NCI-H748 (cell line): ENCODE data around the gene NEDD9.

Source experiments
- DNase-seq: peaks from one replicate; lab custom pipeline; 2025; ENCODE audit not compliant: unreplicated experiment; lab: John Stamatoyannopoulos, UW

NEDD9 gene

DNA sequence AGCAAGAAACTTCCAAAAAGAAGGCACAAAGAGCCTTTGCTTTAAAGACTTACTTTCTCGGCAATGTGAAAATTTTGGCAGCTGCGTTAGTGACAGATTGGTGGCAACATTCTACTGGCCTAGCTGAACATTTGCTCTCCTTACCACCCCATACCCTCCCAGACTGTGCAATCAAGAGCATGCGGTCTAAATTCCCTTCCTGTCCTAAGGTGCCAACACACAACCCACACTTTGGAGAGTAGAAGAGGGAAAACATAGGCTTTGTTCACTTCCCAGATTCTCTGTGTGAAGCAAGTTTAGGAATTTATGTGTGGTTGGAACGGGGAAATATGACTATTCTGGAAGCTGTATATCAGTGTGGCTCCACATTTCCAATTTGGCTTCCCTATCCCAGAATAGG lies 29.8 kb upstream of the NEDD9 start:
- no peak for DNase-seq

DNA sequence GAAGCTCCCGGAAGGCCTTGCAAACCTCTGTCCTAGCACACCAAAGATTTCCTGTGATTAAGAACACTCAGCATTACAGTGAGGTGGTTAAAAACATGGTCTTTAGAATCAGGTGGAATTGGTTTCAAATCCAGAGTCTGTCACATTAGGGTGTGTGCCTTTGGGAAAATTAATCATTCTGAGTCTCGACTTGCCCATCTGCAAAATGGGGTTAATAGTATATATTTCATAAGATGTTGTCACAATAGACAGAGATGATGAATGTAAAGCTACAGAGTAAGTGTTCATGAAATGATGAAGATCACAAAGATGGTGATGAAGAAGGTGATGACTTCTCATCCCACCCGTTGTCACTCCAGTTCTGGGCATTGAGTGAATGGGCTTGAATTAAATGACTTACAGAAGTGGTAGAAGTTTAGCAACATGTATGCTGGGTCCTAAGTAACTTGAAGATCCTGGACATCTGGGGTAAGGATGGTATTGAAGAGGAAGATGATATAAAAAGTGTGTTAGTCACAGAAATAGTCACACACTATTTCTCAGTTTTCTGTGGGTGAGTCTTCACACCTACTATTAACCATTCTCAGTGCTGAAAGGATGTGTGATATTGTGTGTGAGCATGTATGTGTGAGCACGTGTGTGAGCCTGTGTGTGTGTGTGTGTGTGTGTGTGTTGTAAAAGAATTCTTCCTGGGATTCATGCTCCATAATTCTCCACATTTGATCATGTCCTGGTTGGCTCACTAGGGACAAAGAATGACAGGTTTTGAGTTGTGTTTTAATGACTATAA lies 28.0 kb upstream of the NEDD9 start:
- no peak for DNase-seq

DNA sequence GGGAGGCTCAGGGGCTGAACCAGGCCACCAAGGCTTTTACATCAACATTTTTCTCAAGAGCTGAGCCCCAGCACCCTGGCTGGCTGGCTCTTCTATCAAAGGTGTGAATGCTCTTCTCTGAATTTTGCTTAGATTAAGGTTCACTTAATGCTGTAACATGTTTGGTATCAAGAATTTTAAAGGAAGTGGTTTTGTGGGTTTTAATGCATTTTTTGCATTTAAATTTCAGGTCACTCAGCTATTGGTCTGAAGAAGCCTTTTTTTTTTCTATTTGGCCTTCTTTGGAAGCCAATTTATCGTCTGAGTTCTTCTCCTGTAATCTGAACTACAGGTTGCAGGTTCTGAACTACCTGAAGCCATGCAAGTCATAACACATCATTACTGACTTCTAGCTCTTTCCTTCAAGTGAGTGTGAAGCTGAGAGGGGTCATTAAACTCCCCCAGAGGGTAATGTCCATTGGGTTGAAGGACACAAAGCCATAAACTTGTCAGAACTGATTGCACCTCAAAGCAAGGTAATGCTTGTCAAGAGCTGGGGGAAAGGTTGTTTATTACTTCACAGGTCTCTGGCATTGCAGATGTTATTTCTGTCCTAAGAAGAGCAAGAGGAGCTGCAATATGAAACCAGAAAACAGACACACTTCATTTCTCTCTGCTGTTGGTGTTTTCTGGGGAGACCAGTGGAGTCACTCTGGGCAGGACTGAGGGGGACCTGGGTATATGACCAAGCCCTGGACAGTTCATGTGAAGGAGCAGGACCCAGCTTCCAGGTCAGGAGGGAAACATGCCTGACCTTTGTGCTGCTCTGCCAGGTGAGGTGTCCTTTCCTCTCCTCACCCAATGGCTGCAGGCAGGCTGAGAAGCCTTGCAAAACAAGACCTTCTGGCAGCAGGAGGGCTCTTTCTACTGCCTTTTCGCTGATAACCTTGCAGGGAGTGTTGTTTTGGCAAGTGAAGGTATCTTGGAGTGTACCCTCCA lies 26.1 kb upstream of the NEDD9 start:
- no peak for DNase-seq

DNA sequence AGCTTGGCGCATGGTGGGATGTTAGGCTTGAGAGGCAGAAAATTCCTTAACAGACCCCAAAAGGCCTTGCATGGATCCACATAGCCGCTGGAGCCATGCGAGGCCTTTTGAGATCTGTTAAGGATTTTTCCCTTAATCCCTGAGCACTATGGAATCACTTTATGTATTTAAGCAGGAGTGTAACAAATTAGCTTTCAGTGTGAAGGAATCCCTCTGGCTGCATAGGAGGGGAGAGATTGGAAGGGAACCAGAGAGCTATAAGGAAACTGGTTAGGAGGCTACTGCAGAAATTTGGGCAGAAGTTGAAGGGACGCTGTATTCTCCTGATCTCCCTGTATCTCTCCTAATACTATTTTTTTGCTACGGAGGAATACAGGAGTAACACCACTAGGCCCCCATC lies 23.1 kb upstream of the NEDD9 start:
- no peak for DNase-seq

DNA sequence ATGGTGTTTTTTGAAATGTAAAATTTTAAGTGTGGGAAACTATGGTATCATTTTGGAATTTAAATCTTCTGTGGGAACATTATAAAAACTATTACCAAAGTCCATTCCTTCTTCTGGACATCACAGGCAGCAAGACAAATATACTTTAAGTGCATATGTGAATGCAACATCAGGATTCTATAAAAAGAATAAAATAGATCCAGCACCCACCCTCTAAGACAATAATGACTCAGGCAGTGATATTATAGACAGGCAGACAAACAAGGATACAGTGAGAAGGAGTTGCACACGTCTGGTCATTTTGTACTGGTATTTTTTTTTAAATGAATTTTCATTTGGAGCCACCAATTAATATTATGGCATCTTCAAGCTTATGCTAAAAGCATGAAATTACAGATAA lies 21.1 kb upstream of the NEDD9 start:
- DNase-seq, result no peak

DNA sequence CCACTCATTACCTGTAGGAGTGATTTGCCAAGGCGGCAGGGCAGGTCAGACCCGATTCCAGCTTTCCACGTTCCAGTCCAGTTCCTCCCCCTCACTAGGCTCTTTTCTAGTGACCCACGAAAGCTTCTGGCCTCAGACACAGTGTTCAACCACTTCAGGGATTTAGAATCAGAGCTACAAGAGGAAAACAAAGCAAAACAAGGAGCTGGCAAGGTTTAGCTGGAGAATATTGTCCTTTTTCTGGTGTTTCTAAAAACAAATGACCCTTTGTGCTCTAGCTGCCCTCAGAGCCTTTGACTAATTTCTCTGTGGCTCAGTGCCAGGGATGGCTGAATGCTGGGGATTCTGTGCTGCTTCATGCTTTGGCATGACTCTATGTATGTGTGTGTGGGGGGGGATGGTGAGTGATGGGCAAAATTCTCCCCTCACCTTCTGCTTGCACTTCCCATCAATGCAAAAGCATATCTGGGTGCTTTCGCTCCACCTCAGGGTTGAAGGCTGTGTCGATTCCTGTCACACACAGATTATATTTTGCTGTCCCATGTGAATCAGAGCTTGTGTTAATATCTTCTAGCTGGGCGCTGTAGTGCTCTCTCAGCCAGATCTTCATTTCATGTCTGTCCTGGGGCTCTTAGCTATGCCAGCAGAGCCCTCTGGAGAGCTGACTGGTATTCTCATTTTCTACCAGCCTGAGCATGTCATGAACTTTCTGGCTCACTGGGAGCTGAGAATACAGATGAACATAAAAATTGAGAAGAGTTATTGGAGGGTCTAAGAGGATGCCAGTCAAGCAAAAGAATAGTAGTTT lies 19.3 kb upstream of the NEDD9 start:
- peak; percentile 42 for DNase-seq

DNA sequence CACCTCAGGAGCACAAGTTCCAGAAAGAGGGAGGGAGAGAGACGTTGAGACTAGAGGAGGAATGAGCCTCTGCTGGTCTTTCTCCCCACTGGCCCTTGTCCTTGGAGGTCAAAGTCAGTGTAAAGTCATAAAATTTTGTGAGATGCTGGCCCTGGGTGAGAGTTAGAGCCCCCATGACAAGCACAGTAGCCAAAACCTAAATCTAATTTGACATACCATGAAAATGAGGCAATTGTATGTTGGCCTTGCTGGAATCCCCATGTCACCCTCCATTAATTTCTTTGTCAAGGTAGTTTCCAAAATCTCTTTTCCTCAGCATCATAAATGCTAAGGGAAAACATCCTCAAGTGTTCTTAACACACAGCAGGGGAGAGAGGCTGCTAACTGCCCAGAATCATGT lies 17.6 kb upstream of the NEDD9 start:
- DNase-seq, result no peak

DNA sequence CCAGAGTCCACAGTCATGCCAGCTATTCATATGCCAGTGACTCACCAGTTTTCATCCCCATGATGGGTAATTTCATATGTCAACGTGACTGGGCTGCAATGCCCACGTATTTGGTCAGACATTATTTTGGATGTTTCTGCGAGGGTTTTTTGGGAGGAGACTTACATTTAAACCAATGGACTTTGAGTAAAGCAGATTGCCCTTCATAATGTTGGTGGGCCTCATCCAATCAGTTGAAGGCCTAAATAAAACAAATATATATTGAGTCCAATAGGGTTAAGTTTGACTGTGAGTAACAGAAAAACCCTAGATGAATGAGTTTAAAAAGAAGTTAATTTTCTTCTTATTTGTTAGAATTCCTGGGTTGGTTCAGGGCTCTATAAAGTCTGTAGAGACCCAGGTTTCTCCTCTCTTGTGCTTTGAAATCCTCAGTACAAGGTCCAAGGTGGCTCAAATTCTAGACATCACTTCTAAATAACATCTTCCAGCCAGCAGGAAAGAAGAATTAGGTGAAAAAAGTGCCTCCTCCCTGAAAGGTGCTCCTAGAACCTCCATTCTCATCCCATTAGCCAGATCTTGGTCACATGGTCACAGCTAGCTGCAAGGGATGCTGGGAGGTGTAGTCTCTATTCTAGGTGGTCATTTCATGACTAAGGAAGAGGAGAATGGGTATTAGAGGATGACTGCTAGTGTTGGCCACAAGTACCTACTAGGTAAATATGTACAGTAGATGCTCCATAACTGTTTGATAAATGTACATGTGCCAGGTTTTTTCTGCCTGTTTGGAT lies 16.7 kb upstream of the NEDD9 start:
- DNase-seq, result no peak

DNA sequence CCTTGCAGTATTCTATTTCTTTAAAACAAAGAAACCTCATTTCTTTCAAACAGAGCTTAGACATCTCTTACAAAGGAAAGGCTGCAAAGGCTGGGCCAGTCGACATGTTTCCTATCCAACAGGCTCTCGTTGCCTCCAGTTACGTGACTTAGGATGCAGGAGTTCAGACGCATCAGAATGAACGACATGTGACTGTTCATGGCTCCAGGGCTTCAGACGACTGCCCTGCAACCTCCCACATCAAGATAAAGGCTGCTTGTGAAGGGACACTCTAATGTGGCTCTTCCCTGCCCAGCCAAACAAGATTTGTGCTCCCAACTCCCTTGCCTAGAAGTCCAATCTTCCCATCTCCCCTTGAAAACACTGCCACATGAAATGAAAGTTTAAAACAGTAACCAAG lies 14.3 kb upstream of the NEDD9 start:
- DNase-seq, result no peak

DNA sequence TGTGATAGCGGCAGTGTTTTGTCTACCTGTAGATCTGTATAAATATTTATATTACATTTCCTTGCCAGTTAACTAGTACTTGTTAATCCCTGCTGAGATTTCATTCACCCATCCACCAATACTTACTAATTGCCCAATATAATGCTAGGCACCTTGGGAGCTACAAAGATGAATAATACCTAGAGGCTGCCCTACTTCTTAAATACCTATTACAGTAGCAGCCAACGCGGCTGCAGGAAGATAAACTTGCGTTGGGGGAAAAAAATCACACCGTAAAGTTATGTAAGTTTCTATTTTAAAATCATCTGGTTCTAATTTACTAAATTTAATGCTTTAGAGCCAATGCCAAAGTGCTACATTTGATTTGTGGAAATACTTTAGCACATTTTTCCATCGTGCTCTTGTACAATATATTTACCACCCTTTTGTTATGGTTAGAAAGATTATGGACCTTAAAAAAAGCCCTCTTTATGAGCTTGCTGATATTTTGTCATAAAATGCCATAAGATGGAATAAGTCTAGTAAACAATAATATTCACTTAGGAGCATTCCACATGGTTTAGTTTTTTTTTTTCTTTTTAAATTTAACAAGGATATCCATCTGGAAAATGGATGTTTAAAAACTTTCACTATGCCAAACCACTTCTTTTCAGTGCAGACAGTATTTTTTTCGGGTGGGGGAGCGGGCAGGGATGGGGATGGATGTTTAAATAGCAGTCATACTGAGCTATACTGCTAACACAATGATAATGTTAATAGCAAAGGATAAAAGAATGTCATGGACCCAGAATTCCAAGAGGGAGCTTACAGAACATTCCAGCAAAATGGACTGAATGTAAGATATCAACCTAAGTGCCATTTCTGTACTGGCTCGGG lies 13.2 kb upstream of the NEDD9 start:
- no peak for DNase-seq

DNA sequence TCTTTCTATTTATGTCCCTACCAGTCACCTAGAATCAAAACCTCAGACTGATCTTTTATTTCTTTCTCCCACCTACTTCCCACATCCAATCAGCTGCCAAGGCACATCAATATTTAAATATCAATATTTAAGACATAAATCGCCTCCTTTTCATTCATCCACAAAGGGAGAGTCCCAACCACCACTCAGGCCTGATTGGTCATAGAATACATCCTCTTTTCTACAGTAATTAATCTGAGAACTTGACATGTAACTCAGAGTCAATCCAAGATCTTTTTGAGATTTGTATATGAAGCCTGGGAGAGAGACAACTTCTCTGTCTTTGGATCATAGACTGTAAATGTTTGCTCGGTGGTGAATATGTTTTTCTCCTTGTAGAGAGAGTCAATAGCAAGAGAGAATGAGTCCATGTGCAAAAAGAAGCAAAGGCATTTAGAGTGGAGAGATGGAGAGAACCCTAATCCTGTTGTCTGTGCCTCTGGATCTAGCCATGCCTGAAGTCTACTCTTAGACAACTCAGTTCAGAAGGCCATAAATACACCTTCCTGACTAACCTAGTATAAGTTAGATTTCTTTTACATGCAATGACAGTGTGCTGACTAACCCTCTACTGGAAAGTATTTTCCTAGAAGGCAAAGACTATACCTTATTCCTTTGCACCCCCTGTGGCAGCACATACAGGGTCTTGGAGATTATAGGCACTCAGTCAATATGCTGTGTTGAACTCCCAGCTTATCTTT lies 12.1 kb upstream of the NEDD9 start:
- DNase-seq, result no peak

DNA sequence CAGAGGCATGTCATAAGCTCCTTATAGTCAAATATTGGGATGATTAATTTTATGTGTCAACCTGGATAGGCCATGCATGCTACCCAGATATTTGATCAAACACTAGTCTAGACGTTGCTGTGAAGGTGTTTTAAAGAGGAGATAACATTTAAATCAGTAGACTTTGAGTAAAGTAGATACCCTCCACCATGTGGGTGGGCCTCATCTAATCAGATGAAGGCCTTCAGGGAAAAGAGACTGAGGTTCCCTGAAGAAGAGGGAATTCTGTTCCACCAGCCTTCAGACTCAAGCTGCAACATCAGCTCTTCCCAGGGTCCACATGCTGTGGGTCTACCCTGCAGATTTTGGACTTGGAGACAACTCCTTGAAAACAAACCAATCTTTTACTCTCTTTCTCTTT lies 11.4 kb upstream of the NEDD9 start:
- DNase-seq, result no peak

DNA sequence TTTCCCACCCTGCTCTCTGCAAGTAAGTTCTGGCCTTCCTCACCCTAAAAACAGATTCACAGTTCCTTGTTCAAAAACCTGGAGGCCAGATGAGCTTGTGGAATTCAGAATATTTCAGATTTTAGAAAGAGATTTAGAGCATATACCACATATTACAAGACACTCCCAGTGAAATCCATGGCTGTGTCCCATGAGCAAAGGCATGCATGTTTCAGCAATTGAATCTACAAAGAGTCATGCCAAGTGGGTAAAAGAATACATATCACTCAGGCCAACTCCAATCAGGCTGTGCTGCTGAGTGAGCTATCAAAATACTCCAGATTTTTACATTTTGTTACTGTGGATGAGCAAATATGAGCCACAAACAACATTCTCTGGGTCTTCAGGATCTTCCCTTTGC lies 10.2 kb upstream of the NEDD9 start:
- DNase-seq, result no peak

DNA sequence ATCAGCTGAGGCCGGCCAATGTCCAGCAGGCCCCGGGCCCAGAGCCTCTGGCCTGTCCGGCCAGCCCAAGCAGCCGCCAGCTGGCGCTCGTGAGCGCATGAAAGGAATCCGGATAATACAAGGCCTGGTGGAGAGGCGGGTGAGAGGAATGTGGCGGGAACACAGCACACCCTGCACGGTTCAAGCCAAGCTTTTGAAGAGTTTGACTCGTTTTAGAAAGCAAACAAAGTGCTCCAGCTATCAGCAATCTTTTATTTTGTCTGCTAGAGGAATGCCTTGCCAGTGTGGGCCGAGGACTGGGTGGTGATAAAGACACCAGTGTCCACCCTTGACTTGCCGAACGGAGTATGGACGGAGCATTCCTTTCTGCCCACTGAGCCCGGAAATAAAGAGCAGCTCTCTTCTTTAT lies 9.3 kb upstream of the NEDD9 start:
- DNase-seq, result peak; percentile 42

DNA sequence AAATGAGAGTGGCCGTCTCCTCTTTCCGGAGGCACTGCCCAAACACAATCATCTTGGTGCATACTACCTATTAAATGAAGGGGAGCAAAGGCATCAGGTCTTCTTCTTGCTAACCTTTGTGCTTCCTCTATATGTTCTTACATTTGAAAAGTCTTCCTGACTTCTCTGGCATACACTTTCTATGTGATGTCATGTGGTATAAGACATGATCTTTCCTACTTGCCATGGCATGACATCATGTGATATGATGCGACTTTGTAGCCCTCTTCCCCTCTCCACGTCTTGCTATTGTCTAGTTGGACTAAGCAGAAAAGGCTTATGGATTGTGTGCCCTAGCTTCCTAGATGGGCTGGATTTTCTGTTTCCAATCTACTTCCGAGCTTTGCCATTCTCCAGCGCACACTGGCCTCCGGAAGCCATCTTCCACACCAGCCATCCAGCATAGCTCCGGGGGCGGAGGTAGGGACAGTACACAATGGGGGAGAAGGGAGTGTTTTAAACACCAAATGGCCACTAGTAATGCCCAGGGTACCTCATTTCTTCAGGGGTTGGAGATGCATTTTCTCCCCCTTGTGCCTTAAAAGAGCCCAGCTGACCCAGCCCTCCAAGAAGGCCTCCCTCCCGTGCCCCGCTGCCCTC lies 8.8 kb upstream of the NEDD9 start:
- DNase-seq, result no peak

DNA sequence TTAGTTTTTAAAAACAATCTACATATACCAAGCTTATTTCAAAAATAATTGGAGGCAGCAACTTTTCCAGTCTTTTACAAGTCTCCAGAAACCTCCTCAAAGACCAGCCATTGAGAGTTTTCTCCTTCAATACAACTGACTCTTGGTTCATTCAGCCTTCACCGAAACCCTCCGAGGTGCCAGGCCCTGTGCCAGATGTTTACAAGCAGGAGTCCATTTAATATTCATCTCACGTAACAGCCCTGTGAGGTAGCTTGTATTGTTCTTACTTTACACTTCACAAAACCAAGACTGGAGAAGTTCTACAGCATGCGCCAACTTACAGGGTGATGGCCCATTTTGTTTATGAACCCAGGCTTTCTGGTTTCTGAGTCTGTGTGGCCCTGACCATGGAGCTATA lies 5.5 kb upstream of the NEDD9 start:
- no peak for DNase-seq

DNA sequence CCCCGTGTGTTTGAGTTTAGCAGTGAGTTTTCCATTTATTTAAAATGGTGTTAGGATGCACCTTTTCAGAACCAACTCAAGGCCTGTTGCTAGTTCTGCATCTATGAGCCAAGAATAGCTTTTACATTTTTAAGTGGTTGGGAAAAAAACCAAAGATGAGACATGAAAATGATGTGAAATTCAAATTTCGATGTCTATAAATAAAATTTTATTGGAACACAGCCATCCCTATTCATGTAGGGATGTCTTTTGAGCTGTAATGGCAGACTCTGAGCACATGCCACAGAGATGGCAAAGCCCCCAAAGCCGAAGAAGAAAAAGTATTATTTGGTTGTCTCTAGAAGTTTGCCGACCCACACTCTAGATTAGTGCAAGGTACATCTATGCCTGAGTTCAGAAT lies 5.0 kb upstream of the NEDD9 start:
- DNase-seq, result no peak

DNA sequence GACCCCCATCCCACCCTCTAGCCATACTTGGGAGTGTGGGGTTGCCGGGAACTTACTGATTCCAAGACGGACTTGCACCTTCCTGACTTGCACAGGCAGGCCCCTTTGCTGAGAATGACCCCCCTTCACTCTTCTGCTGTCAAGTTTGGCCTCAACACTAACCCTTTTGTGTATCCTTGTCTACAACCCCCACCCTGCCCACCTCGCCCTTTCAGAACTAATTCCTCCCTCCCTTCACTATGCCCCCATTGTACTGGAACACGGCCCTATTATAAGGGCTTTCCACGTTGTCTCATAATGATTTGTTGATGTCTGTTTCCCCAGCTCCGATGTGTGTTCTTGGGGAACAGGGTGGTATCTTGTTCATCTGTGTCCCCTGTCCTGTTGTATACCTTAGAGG lies 4.4 kb upstream of the NEDD9 start:
- no peak for DNase-seq
